ENCODE data around the gene MICU2. TPM values are rescaled to one million over a fixed set of nuclear protein-coding genes. Genes with fewer than 3 reads are reported as not detected.
A peak's percentile ranks its signal among the peaks of the same experiment; 100 is the strongest.

Gene MICU2
- total and polyA plus RNA-seq, 10 of the 15 experiments (the other 5 are each of a cell fraction or from before 2014, with no cell fraction given) = 17.7 to 56.6 (median 43.8) TPM

GRCh38 chr13:21632196-21632595 is 28.2 kb upstream of the MICU2 start:
- no TSS peak for BruUV-seq (replicated peaks)
- SMC1A ChIA-PET (ENCODE audit: uncharacterized antibody, unreplicated experiment) = no interaction called here
- CTCF ChIA-PET = no interaction called here
- Histone ChIP-seq H3K4me3 (no peak overlapping the region), H3K4me1 (ENCODE audit: control insufficient read depth, insufficient read depth, low read length) (no peaks in the 10 kb centered on the region), H4K20me1 (ENCODE audit: control insufficient read depth, insufficient read depth) (no peaks in the 10 kb centered on the region), H3K4me2 (ENCODE audit: control insufficient read depth, insufficient read depth) (no peak overlapping the region), H3K27me3 (replicated peaks in 1 of 2; ENCODE audit: control insufficient read depth in 2 of 2, insufficient read depth in 2 of 2, low read length in 1 of 2) (no peaks in the 10 kb centered on the region), H3K27ac (ENCODE audit: control insufficient read depth, insufficient read depth) (no peak overlapping the region), H3K36me3 (ENCODE audit: control insufficient read depth in 2 of 2, insufficient read depth in 2 of 2, low read length in 1 of 2) (no peaks in the 10 kb centered on the region), H3K79me2 (ENCODE audit: control insufficient read depth, insufficient read depth, low read length) (no peaks in the 10 kb centered on the region), H3K9me3 (replicated peaks; ENCODE audit: control insufficient read depth, insufficient read depth, low read length) (no peaks in the 10 kb centered on the region), H2AFZ (ENCODE audit: control insufficient read depth, low read depth, low read length) (no peak overlapping the region), H3K9ac (ENCODE audit: control insufficient read depth, insufficient read depth, low read length) (no peak overlapping the region)
- DNase-seq (ENCODE audit: low read depth, low spot score) = no peak
- in situ Hi-C loops (cut with MboI) (loop anchor here (25.0 kb wide), 1 partner anchor 1155 kb away; no protein-coding TSS in a partner anchor), intact Hi-C loops (cut with micrococcal nuclease; ENCODE audit: unreplicated experiment) (loop anchor here (10.0 kb wide), 2 partner anchors 123 to 1123 kb away; no protein-coding TSS in a partner anchor)
- POLR2A ChIA-PET = no interaction called here
- RAD21 ChIA-PET (ENCODE audit: unreplicated experiment) = no interaction called here
- TF ChIP-seq BMI1 (IDR thresholded peaks at IDR 0.05; ENCODE audit: borderline replicate concordance) = no peak
- TF ChIP-seq RELB (IDR thresholded peaks at IDR 0.05; ENCODE audit: low read depth) = no peak
- no peak for ATAC-seq
- no peak for FAIRE-seq

- FAIRE-seq (peak; percentile 56), ATAC-seq (peak; percentile 90), DNase-seq (ENCODE audit: low read depth, low spot score) (no peak)
- no peak overlapping the region for H2AFZ ChIP-seq (ENCODE audit: control insufficient read depth, low read depth, low read length)
- BruUV-seq (replicated peaks) = no TSS peak
- no peaks in the 10 kb centered on the region for H3K4me1 ChIP-seq (ENCODE audit: control insufficient read depth, insufficient read depth, low read length)
- no peak overlapping the region for H3K27ac ChIP-seq (ENCODE audit: control insufficient read depth, insufficient read depth)
- 13% methylated on average over 8 of the region's 8 CpGs for WGBS (ENCODE audit: insufficient coverage, insufficient replicate concordance, low lambda C conversion rate, missing lambda C conversion rate)
- H3K27me3 ChIP-seq (replicated peaks in 1 of 2; ENCODE audit: control insufficient read depth in 2 of 2, insufficient read depth in 2 of 2, low read length in 1 of 2) = no peaks in the 10 kb centered on the region
- CTCF ChIA-PET = interaction anchor here (0.6 to 2.2 kb wide), 8 partner anchors 9 to 1176 kb away, joined by 3 to 10 read pairs (median 4); no protein-coding TSS in a partner anchor
- in situ Hi-C loops (cut with MboI) = loop anchor here (25.0 kb wide), 1 partner anchor 1162 kb away; no protein-coding TSS in a partner anchor
- POLR2A ChIA-PET = no interaction called here
- H3K4me2 ChIP-seq (ENCODE audit: control insufficient read depth, insufficient read depth) = no peak overlapping the region
- intact Hi-C loops (cut with micrococcal nuclease; ENCODE audit: unreplicated experiment) = loop anchor here (10.0 kb wide), 1 partner anchor 1399 kb away; no protein-coding TSS in a partner anchor
- H4K20me1 ChIP-seq (ENCODE audit: control insufficient read depth, insufficient read depth) = no peaks in the 10 kb centered on the region
- no peaks in the 10 kb centered on the region for H3K79me2 ChIP-seq (ENCODE audit: control insufficient read depth, insufficient read depth, low read length)
- H3K9me3 ChIP-seq (replicated peaks; ENCODE audit: control insufficient read depth, insufficient read depth, low read length) = no peaks in the 10 kb centered on the region
- H3K9ac ChIP-seq (ENCODE audit: control insufficient read depth, insufficient read depth, low read length) = no peak overlapping the region
- SMC1A ChIA-PET (ENCODE audit: uncharacterized antibody, unreplicated experiment) = interaction anchor here (1.0 to 1.4 kb wide), 2 partner anchors 9 to 12 kb away, joined by 4 read pairs; no protein-coding TSS in a partner anchor
- no peak overlapping the region for H3K4me3 ChIP-seq
- RAD21 ChIA-PET (ENCODE audit: unreplicated experiment) = interaction anchor here (0.6 to 1.6 kb wide), 6 partner anchors 10 to 1395 kb away, joined by 3 to 5 read pairs (median 3); no protein-coding TSS in a partner anchor
- H3K36me3 ChIP-seq (ENCODE audit: control insufficient read depth in 2 of 2, insufficient read depth in 2 of 2, low read length in 1 of 2) = no peaks in the 10 kb centered on the region
- TF ChIP-seq RUNX3 (IDR thresholded peaks at IDR 0.05; ENCODE audit: low read length) (no peak), CHD4 (IDR thresholded peaks at IDR 0.05) (no peak), JUNB (IDR thresholded peaks at IDR 0.05) (no peak), RAD21 (IDR thresholded peaks at IDR 0.05; ENCODE audit: insufficient read depth, low read depth, low read length) (peak; percentile 75), E4F1 (IDR thresholded peaks at IDR 0.05; ENCODE audit: borderline replicate concordance, partially characterized antibody) (no peak), NFIC (IDR thresholded peaks at IDR 0.05; ENCODE audit: low read depth, low read length) (no peak), CTCF (IDR thresholded peaks at IDR 0.05 in 2 of 3, conservative IDR thresholded peaks at IDR 0.05 in 1 of 3; ENCODE audit: control insufficient read depth in 2 of 3, extremely low read depth in 1 of 3, insufficient read depth in 1 of 3, low read depth in 3 of 3, low read length in 3 of 3) (peak; percentile 41 to 66 (median 49)), NR2C2 (IDR thresholded peaks at IDR 0.05; ENCODE audit: borderline replicate concordance, control insufficient read depth, insufficient read length, low read depth) (no peak), KDM1A (IDR thresholded peaks at IDR 0.05; ENCODE audit: borderline replicate concordance) (no peak), SMC3 (IDR thresholded peaks at IDR 0.05; ENCODE audit: borderline replicate concordance, low read length) (peak; percentile 49; the same call in 1 of the 2 replicates)
These were observed 21.4 kb upstream of the MICU2 start for GRCh38 chr13:21625366-21625765.

All from GM12878 (cell line).